ENCODE results near the gene RNF138. TPM values are rescaled to one million over a fixed set of nuclear protein-coding genes. Genes with fewer than 3 reads are reported as not detected.

Gene RNF138
- total and polyA plus RNA-seq, 2 of the 8 experiments (the other 6 are each of a cell fraction or from before 2014, with no cell fraction given), result 29.2 to 109 TPM

- no peak overlapping the region for H2BK120ac ChIP-seq (replicated peaks; ENCODE audit: low read depth, low read length)
- peaks cover 5% of the 10 kb centered on the region; the same call in 1 of the 2 replicates for H3K23me2 ChIP-seq (ENCODE audit: low read depth, low read length)
- no peaks in the 10 kb centered on the region for H3K9me3 ChIP-seq (ENCODE audit: insufficient read depth in 2 of 2, low read depth in 1 of 2, low read length in 1 of 2)
- ChIA-PET CTCF (ENCODE audit: partially characterized antibody) (no interaction called here), POLR2A (ENCODE audit: partially characterized antibody) (no interaction called here)
- H3K4me1 ChIP-seq (replicated peaks in 1 of 4; ENCODE audit: control insufficient read depth in 3 of 4, insufficient read depth in 4 of 4, low read length in 3 of 4), result no peaks in the 10 kb centered on the region
- no peak overlapping the region for H4K91ac ChIP-seq (replicated peaks; ENCODE audit: insufficient read length, low read length)
- H2AFZ ChIP-seq (ENCODE audit: low read length), result no peak overlapping the region
- H2AK5ac ChIP-seq (ENCODE audit: low read depth, low read length), result no peak overlapping the region
- no peaks in the 10 kb centered on the region for H3K36me3 ChIP-seq (ENCODE audit: control insufficient read depth in 2 of 4, insufficient read depth in 4 of 4, low read length in 3 of 4)
- H3K27ac ChIP-seq (ENCODE audit: low read depth, low read length), result no peak overlapping the region
- no peak overlapping the region for H3K4ac ChIP-seq (replicated peaks; ENCODE audit: insufficient read length, low read depth, low read length)
- H3K9ac ChIP-seq (replicated peaks in 1 of 4; ENCODE audit: extremely low read depth in 1 of 4, low read depth in 3 of 4, low read length in 3 of 4), result no peak overlapping the region
- no peak overlapping the region for H2BK5ac ChIP-seq (ENCODE audit: low read depth, low read length)
- H4K5ac ChIP-seq (ENCODE audit: insufficient read length, low read depth, low read length), result no peak overlapping the region
- WGBS, 2 experiments (ENCODE audit: extremely low coverage in 1 of 2, insufficient coverage in 1 of 2, insufficient read length in 1 of 2, insufficient replicate concordance in 2 of 2, low coverage in 1 of 2, low lambda C conversion rate in 2 of 2, missing lambda C conversion rate in 1 of 2), result 87% methylated on average over 3 of the region's 3 CpGs; no CpG with 5 or more reads in 1 of the 2 experiments
- no peaks in the 10 kb centered on the region for H4K20me1 ChIP-seq (replicated peaks in 1 of 2; ENCODE audit: control insufficient read depth in 1 of 2, insufficient read depth in 2 of 2, low read length in 2 of 2)
- FAIRE-seq (no peak), DNase-seq (ENCODE audit: low read depth in 1 of 2, low spot score in 2 of 2) (no peak)
- H3K4me3 ChIP-seq (ENCODE audit: extremely low read depth in 1 of 4, insufficient read depth in 2 of 4, low read depth in 3 of 4, low read length in 4 of 4), result no peak overlapping the region
- H3K23ac ChIP-seq (ENCODE audit: insufficient read length), result no peak overlapping the region
- H4K8ac ChIP-seq (ENCODE audit: extremely low read depth, insufficient read depth, low read length), result no peak overlapping the region
- no peaks in the 10 kb centered on the region for H3K79me1 ChIP-seq (ENCODE audit: low read depth, low read length)
- no peaks in the 10 kb centered on the region for H3K27me3 ChIP-seq (replicated peaks in 1 of 4; ENCODE audit: control insufficient read depth in 3 of 4, extremely low read depth in 1 of 4, insufficient read depth in 3 of 4, low read length in 3 of 4)
- no peak overlapping the region for H2BK12ac ChIP-seq (ENCODE audit: low read depth, low read length)
- H3K56ac ChIP-seq (replicated peaks; ENCODE audit: insufficient read length, low read depth, low read length), result no peak overlapping the region
- no peaks in the 10 kb centered on the region for H3K79me2 ChIP-seq (ENCODE audit: control insufficient read depth in 1 of 2, insufficient read depth in 2 of 2, low read length in 2 of 2)
- H2BK20ac ChIP-seq (ENCODE audit: low read length), result no peak overlapping the region
- TF ChIP-seq POU5F1 (IDR thresholded peaks at IDR 0.05; ENCODE audit: low read depth, low read length), result no peak
- TF ChIP-seq SP4 (IDR thresholded peaks at IDR 0.05; ENCODE audit: low read length), result no peak
- H2BK15ac ChIP-seq (ENCODE audit: low read length), result no peak overlapping the region
- H3K18ac ChIP-seq (ENCODE audit: extremely low read depth, low read length), result no peak overlapping the region
- H3K4me2 ChIP-seq (ENCODE audit: insufficient read depth in 1 of 2, low read depth in 2 of 2, low read length in 2 of 2), result no peak overlapping the region
- no peak overlapping the region for H3K14ac ChIP-seq (ENCODE audit: insufficient read length)
Measured at GRCh38 chr18:32173654-32174053, 82.0 kb downstream of the RNF138 start.
